ENCODE results near the gene UBE2G1. TPM values are rescaled to one million over a fixed set of nuclear protein-coding genes. Genes with fewer than 3 reads are reported as not detected.

UBE2G1 gene
- polyA plus RNA-seq, 1 donor, result 62.8 TPM

GRCh38 chr17:4340914-4341615, 25.4 kb downstream of the UBE2G1 start:
- DNase-seq, result no peak

- DNase-seq, result no peak
These were observed 31.5 kb downstream of the UBE2G1 start for GRCh38 chr17:4334776-4335584.

GRCh38 chr17:4334332-4334731, 32.1 kb downstream of the UBE2G1 start:
- no peak for DNase-seq

- no peak for DNase-seq
These were observed 33.4 kb downstream of the UBE2G1 start for GRCh38 chr17:4333041-4333440.

GRCh38 chr17:4332296-4332970, 34.0 kb downstream of the UBE2G1 start:
- no peak for DNase-seq

- no peak for DNase-seq
These were observed 34.9 kb downstream of the UBE2G1 start for GRCh38 chr17:4331614-4332013.

GRCh38 chr17:4329838-4330237, 36.6 kb downstream of the UBE2G1 start:
- no peak for DNase-seq

GRCh38 chr17:4327606-4328005, 38.9 kb downstream of the UBE2G1 start:
- DNase-seq, result no peak

- DNase-seq, result no peak
These were observed 39.9 kb downstream of the UBE2G1 start for GRCh38 chr17:4326608-4327007.

- no peak for DNase-seq
These were observed 40.4 kb downstream of the UBE2G1 start for GRCh38 chr17:4326112-4326511.

- DNase-seq, result no peak
These were observed 42.0 kb downstream of the UBE2G1 start for GRCh38 chr17:4324463-4324862.

GRCh38 chr17:4319221-4319620, 47.3 kb downstream of the UBE2G1 start:
- DNase-seq, result no peak

GRCh38 chr17:4318596-4318995, 47.9 kb downstream of the UBE2G1 start:
- no peak for DNase-seq

GRCh38 chr17:4318186-4318585, 48.3 kb downstream of the UBE2G1 start:
- DNase-seq, result no peak

- DNase-seq, result no peak
These were observed 48.9 kb downstream of the UBE2G1 start for GRCh38 chr17:4317610-4318009.

- no peak for DNase-seq
These were observed 49.8 kb downstream of the UBE2G1 start for GRCh38 chr17:4316648-4317047.

GRCh38 chr17:4314618-4315017, 51.9 kb downstream of the UBE2G1 start:
- no peak for DNase-seq

- no peak for DNase-seq
These were observed 52.3 kb downstream of the UBE2G1 start for GRCh38 chr17:4314179-4314578.

GRCh38 chr17:4313221-4314114, 53.0 kb downstream of the UBE2G1 start:
- DNase-seq, result no peak

GRCh38 chr17:4310354-4311060, 56.0 kb downstream of the UBE2G1 start:
- DNase-seq, result no peak

GRCh38 chr17:4309897-4310296, 56.6 kb downstream of the UBE2G1 start:
- DNase-seq, result no peak
